HEK293T (cell line): ENCODE measurements around the gene MT1H.

Source experiments
- BHLHE40 ChIP-seq: fragments of 450-650 bp; IDR thresholded peaks from 2 replicates; pipeline ENCODE4 v1.6.1; 2016; ENCODE audit warnings: mild to moderate bottlenecking, moderate library complexity, borderline replicate concordance
- CTBP1 ChIP-seq: fragments of 450-650 bp; IDR thresholded peaks from 2 replicates; pipeline ENCODE4 v1.6.1; 2016; ENCODE audit warnings: borderline replicate concordance
- ELF4 ChIP-seq: fragments of 450-650 bp; IDR thresholded peaks from 2 replicates; pipeline ENCODE4 v1.6.1; 2017; ENCODE audit warnings: antibody characterized with exemption
- FOXA1 ChIP-seq: fragments of 450-650 bp; IDR thresholded peaks from 2 replicates; pipeline ENCODE4 v1.6.1; 2016; ENCODE audit warnings: mild to moderate bottlenecking
- FOXM1 ChIP-seq: fragments of 450-650 bp; IDR thresholded peaks from 2 replicates; pipeline ENCODE4 v1.6.1; 2017; ENCODE audit warnings: mild to moderate bottlenecking, borderline replicate concordance
- HDGF ChIP-seq: fragments of 450-650 bp; IDR thresholded peaks from 2 replicates; pipeline ENCODE4 v1.6.1; 2017; ENCODE audit warnings: antibody characterized with exemption, borderline replicate concordance
- L3MBTL2 ChIP-seq: fragments of 450-650 bp; conservative IDR thresholded peaks from 2 replicates; pipeline ENCODE4 v1.6.1; 2016; ENCODE audit warnings: mild to moderate bottlenecking
- NFRKB ChIP-seq: fragments of 450-650 bp; IDR thresholded peaks from 2 replicates; pipeline ENCODE4 v1.6.1; 2016; ENCODE audit warnings: mild to moderate bottlenecking, moderate library complexity
- SP1 ChIP-seq: fragments of 450-650 bp; IDR thresholded peaks from 2 replicates; pipeline ENCODE4 v1.6.1; 2017
- SUZ12 ChIP-seq: fragments of 450-650 bp; IDR thresholded peaks from 2 replicates; pipeline ENCODE4 v1.6.1; 2016; ENCODE audit warnings: mild to moderate bottlenecking
- TARDBP ChIP-seq: fragments of 450-650 bp; IDR thresholded peaks from 2 replicates; pipeline ENCODE4 v1.6.1; 2016
- TF ChIP-seq, protein P1 (sequence below): fragments of 450-650 bp; IDR thresholded peaks from 2 replicates; pipeline ENCODE4 v1.6.1; 2016

DNA sequence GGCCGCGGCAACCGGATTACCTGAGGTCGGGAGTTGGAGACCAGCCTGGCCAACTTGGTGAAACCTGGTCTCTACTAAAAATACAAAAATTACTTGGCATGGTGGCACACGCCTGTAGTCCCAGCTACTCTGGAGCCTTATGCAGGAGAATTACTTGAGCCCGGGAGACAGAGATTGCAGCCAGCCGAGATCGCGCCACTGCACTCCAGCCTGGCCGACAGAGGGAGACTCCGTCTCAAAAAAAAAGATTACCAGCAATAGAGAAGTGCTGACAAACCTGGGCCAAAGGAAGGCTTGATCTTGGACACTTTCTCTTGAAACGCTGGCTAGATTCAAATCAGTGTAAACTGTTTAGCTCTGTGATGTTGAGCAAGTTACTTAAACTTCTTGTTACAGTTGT, 4.3 kb downstream of the MT1H start:
- TF ChIP-seq BHLHE40: no peak
- no peak for TF ChIP-seq FOXM1
- TF ChIP-seq FOXA1: no peak
- no peak for TF ChIP-seq SP1
- TF ChIP-seq TARDBP: no peak
- no peak for TF ChIP-seq HDGF
- TF ChIP-seq CTBP1: no peak
- TF ChIP-seq, protein P1, sequence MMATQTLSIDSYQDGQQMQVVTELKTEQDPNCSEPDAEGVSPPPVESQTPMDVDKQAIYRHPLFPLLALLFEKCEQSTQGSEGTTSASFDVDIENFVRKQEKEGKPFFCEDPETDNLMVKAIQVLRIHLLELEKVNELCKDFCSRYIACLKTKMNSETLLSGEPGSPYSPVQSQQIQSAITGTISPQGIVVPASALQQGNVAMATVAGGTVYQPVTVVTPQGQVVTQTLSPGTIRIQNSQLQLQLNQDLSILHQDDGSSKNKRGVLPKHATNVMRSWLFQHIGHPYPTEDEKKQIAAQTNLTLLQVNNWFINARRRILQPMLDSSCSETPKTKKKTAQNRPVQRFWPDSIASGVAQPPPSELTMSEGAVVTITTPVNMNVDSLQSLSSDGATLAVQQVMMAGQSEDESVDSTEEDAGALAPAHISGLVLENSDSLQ: no peak
- no peak for TF ChIP-seq SUZ12
- TF ChIP-seq L3MBTL2: no peak
- TF ChIP-seq ELF4: no peak
- no peak for TF ChIP-seq NFRKB
